K562 (cell line): ENCODE results near the gene PYHIN1. TPM values are rescaled to one million over a fixed set of nuclear protein-coding genes. Genes with fewer than 3 reads are reported as not detected.
A peak's percentile ranks its signal among the peaks of the same experiment; 100 is the strongest.

Experiments
- ATAC-seq: fragments of 200-7000 bp; cut with Tn5 transposase; 3 replicates; pipeline ENCODE4 v1.9.1; 2020; ENCODE audit warnings: moderate library complexity
- BruUV-seq: library from RNA; stranded (reverse); fragments of 400-500 nt; replicated peaks from 2 replicates; lab custom pipeline; 2021; lab: Mats Ljungman, UMichigan
- CTCF ChIA-PET: fragments of 300-600 bp; formaldehyde crosslinking; extraction: SDS; loops from one replicate; lab custom pipeline; 2021; ENCODE audit warnings: low intra/inter-chr PET ratio; lab: Yijun Ruan, JAX
- POLR2A ChIA-PET: fragments of 300-600, 350-650 bp; sonication (Branson Sonifier 250); formaldehyde crosslinking; extraction: SDS; loops from one replicate; lab custom pipeline; 2021; ENCODE audit warnings: antibody characterized with exemption, inconsistent platforms; lab: Yijun Ruan, JAX
- DNase-seq, 4 experiments: peaks; one replicate each; pipeline versions ENCODE4 v3.0.0 to v3.0.0-alpha.2; 2011 to 2018; ENCODE audit warnings: low spot score in 3 of 4, mixed read lengths in 3 of 4; ENCODE audit errors: extremely low read depth in 1 of 4
- FAIRE-seq: peaks from 2 replicates; lab custom pipeline; 2011; peaks lifted over from hg19 to GRCh38; lab: Jason Lieb, UNC
- H2AFZ ChIP-seq: 2 replicates; pipeline ENCODE4 v1.6.0; 2011; ENCODE audit warnings: low read depth, low read length, control low read depth, inconsistent platforms
- H3K27ac ChIP-seq: fragments of 200-600 bp; 3 replicates; pipeline ENCODE4 v1.8.0; 2011; ENCODE audit warnings: low read depth, mild to moderate bottlenecking, control low read depth, inconsistent platforms, low read length, moderate library complexity, mixed read lengths; ENCODE audit errors: extremely low read depth
- H3K27me3 ChIP-seq, 2 experiments: fragments of 300-600 bp in 1 of 2; 2 replicates in 1 of 2; 3 replicates in 1 of 2; pipeline versions ENCODE4 v1.6.0 to v1.8.0; 2011; ENCODE audit warnings: inconsistent platforms in 2 of 2, low read length in 2 of 2, mild to moderate bottlenecking in 1 of 2, mixed read lengths in 1 of 2, moderate library complexity in 1 of 2; ENCODE audit not compliant: control insufficient read depth in 2 of 2, insufficient read depth in 2 of 2
- H3K36me3 ChIP-seq: fragments of 300-600 bp; 3 replicates; pipeline ENCODE4 v1.8.0; 2011; ENCODE audit warnings: mild to moderate bottlenecking, low read length, inconsistent platforms; ENCODE audit not compliant: control insufficient read depth, insufficient read depth
- H3K4me1 ChIP-seq, 2 experiments: fragments of 200-600 bp in 1 of 2; replicated peaks in 1 of 2; 2 replicates in 1 of 2; 3 replicates in 1 of 2; pipeline versions ENCODE4 v1.5.1 to v1.8.0; 2011; ENCODE audit warnings: inconsistent platforms in 2 of 2, low read length in 2 of 2, mild to moderate bottlenecking in 1 of 2, mixed read lengths in 1 of 2, moderate library complexity in 1 of 2; ENCODE audit not compliant: control insufficient read depth in 2 of 2, insufficient read depth in 2 of 2
- H3K4me2 ChIP-seq: 2 replicates; pipeline ENCODE4 v1.6.1; 2011; ENCODE audit warnings: low read length, control low read depth, inconsistent platforms, mixed read lengths; ENCODE audit not compliant: insufficient read depth
- H3K4me3 ChIP-seq: fragments of 200-600 bp; sonication (generic), shearing (Covaris generic); 2 replicates; pipeline ENCODE4 v1.5.1; 2016; ENCODE audit warnings: control low read depth, inconsistent platforms
- H3K79me2 ChIP-seq: fragments of 200-600 bp; 3 replicates; pipeline ENCODE4 v1.8.0; 2011; ENCODE audit warnings: low read length, inconsistent platforms; ENCODE audit not compliant: control insufficient read depth, insufficient read depth
- H3K9ac ChIP-seq, 2 experiments: 2 replicates each; pipeline versions ENCODE4 v1.6.0 to v1.6.1; 2011; ENCODE audit warnings: low read depth in 2 of 2, low read length in 2 of 2, control low read depth in 1 of 2, inconsistent platforms in 1 of 2, mild to moderate bottlenecking in 1 of 2, mixed read lengths in 1 of 2; ENCODE audit not compliant: insufficient read depth in 1 of 2
- H3K9me1 ChIP-seq: one replicate; pipeline ENCODE4 v1.6.0; 2011; ENCODE audit warnings: inconsistent platforms, mild to moderate bottlenecking, low read length, moderate library complexity; ENCODE audit not compliant: control insufficient read depth, insufficient read depth
- H3K9me3 ChIP-seq: replicated peaks from 2 replicates; pipeline ENCODE4 v1.5.1; 2011; ENCODE audit warnings: low read depth, low read length, inconsistent platforms; ENCODE audit not compliant: control insufficient read depth, insufficient read depth
- H4K20me1 ChIP-seq: replicated peaks from 2 replicates; pipeline ENCODE4 v1.6.1; 2011; ENCODE audit warnings: low read length, inconsistent platforms, mixed read lengths; ENCODE audit not compliant: control insufficient read depth, insufficient read depth
- CBFA2T3 ChIP-seq: fragments of 450-650 bp; IDR thresholded peaks from 2 replicates; pipeline ENCODE4 v1.6.1; 2017
- CLOCK ChIP-seq: fragments of 250-450 bp; sonication (Bioruptor Pico); IDR thresholded peaks from 2 replicates; pipeline ENCODE4 v1.4.0; 2020; ENCODE audit warnings: mild to moderate bottlenecking, moderate library complexity, borderline replicate concordance
- JUNB ChIP-seq: fragments of 450-650 bp; formaldehyde crosslinking; conservative IDR thresholded peaks from 2 replicates; pipeline ENCODE4 v1.4.0; 2020; ENCODE audit warnings: mild to moderate bottlenecking
- POU5F1 ChIP-seq: fragments of 150-350 bp; IDR thresholded peaks from 2 replicates; pipeline ENCODE4 v1.6.1; 2014; ENCODE audit warnings: borderline replicate concordance, low read length, low read depth, mild to moderate bottlenecking; ENCODE audit not compliant: partially characterized antibody
- RAD21 ChIP-seq, 2 experiments: fragments of 250-450 bp in 1 of 2; fragments of 450-650 bp in 1 of 2; sonication (Bioruptor Pico) in 1 of 2; formaldehyde crosslinking in 1 of 2; IDR thresholded peaks in 1 of 2; conservative IDR thresholded peaks in 1 of 2; 2 replicates each; pipeline versions ENCODE4 v1.4.0 to v1.8.0; 2020 to 2022; ENCODE audit warnings: mild to moderate bottlenecking in 2 of 2, moderate library complexity in 1 of 2
- RNF2 ChIP-seq: sonication (generic); IDR thresholded peaks from 2 replicates; pipeline ENCODE4 v1.6.1; 2016
- SRSF3 ChIP-seq: fragments of 200-400 bp; formaldehyde crosslinking; IDR thresholded peaks from 2 replicates; pipeline ENCODE4 v1.6.1; 2016; ENCODE audit warnings: mild to moderate bottlenecking, low read length, moderate library complexity; ENCODE audit not compliant: insufficient read depth
- ZBTB1 ChIP-seq: sonication (generic); formaldehyde crosslinking; IDR thresholded peaks from 2 replicates; pipeline ENCODE4 v1.8.1; 2023; ENCODE audit warnings: missing genetic modification reagents, low read depth, mild to moderate bottlenecking, borderline replicate concordance
- ZNF175 ChIP-seq: fragments of 200-800 bp; sonication (Bioruptor generic); IDR thresholded peaks from 2 replicates; pipeline ENCODE4 v1.6.1; 2016; ENCODE audit warnings: low read depth, mild to moderate bottlenecking, missing genetic modification characterization, missing compliant biosample characterization
- ZNF224 ChIP-seq: sonication (generic); formaldehyde crosslinking; IDR thresholded peaks from 2 replicates; pipeline ENCODE4 v1.8.0; 2022; ENCODE audit warnings: mild to moderate bottlenecking, missing genetic modification reagents
- ZNF395 ChIP-seq: fragments of 200-800 bp; sonication (Bioruptor generic); IDR thresholded peaks from 2 replicates; pipeline ENCODE4 v1.6.1; 2017; ENCODE audit warnings: missing genetic modification characterization, missing compliant biosample characterization
- ZNF586 ChIP-seq: fragments of 450-650 bp; formaldehyde crosslinking; conservative IDR thresholded peaks from 2 replicates; pipeline ENCODE4 v1.4.0; 2020; ENCODE audit warnings: mild to moderate bottlenecking, moderate library complexity
- WGBS: fragments of 100-300 bp; shearing (Covaris generic); methylation state at CpG from one replicate; pipeline ENCODE4 v1.1.6; 2016; ENCODE audit warnings: low coverage, mixed read lengths; ENCODE audit not compliant: insufficient coverage; ENCODE audit errors: missing lambda C conversion rate; 5-methylcytosine and 5-hydroxymethylcytosine counted together
- in situ Hi-C: fragments of 300-500 bp; cut with MboI; formaldehyde crosslinking; loops from 4 replicates; pipeline ENCODE4 v1.15.0; 2018; ENCODE audit warnings: inconsistent platforms, mixed read lengths
- intact Hi-C: fragments of 100-400 bp; cut with micrococcal nuclease; formaldehyde crosslinking; loops from 2 replicates; pipeline ENCODE4 v1.14.2; 2022
- polyA plus RNA-seq, 8 experiments: library from polyadenylated mRNA; depleted of rRNA in 4 of 8; stranded (reverse) in 5 of 8; unstranded in 3 of 8; fragments of >200 nt; fragmentation: Nextera tagmentation in 2 of 8; fragmentation: Illumina TruSeq in 1 of 8; extraction: Ambion mirVana in 2 of 8; extraction: Trizol in 1 of 8; gene quantifications; 2 replicates each; pipeline versions ENCODE4 v1.2.1 to v1.2.3, GENCODE V29; 2011 to 2014; ENCODE audit warnings: inconsistent platforms in 1 of 8, missing spikeins in 1 of 8
- total RNA-seq, 7 experiments: library from RNA; depleted of rRNA in 6 of 7; stranded (reverse); fragments of >200 nt in 6 of 7; fragmentation: Illumina TruSeq in 2 of 7; extraction: Trizol in 2 of 7; gene quantifications; 2 replicates each; pipeline versions ENCODE4 v1.2.1 to v1.2.3, GENCODE V29; 2011 to 2021; ENCODE audit warnings: low replicate concordance in 1 of 7

PYHIN1 gene
- total and polyA plus RNA-seq, 9 of the 15 experiments (the other 6 are each of a cell fraction or from before 2014, with no cell fraction given), result not detected

GRCh38 chr1:159005161-159005560 lies 73.8 kb downstream of the PYHIN1 start:
- DNase-seq (no peak), FAIRE-seq (no peak), ATAC-seq (no peak)
- BruUV-seq, result no TSS peak
- ChIA-PET CTCF (no interaction called here), POLR2A (no interaction called here)
- TF ChIP-seq JUNB (no peak), ZNF175 (CRISPR knock-in tag) (0 out of 2 replicates have a peak, but pooled peaks have one; percentile 28)
- no peaks in the 10 kb centered on the region for H3K27me3 ChIP-seq
- no peak overlapping the region for H2AFZ ChIP-seq
- in situ Hi-C loops, result loop anchor here (10.0 kb wide), 1 partner anchor 340 kb away; no protein-coding TSS in a partner anchor
- no peaks in the 10 kb centered on the region for H3K36me3 ChIP-seq
- no peaks in the 10 kb centered on the region for H3K9me3 ChIP-seq
- H4K20me1 ChIP-seq, result no peaks in the 10 kb centered on the region
- no peaks in the 10 kb centered on the region for H3K9me1 ChIP-seq
- no peak overlapping the region for H3K27ac ChIP-seq
- no peak overlapping the region for H3K4me2 ChIP-seq
- no peaks in the 10 kb centered on the region; a peak in 2 of 5 replicates for H3K4me1 ChIP-seq
- H3K9ac ChIP-seq, result no peak overlapping the region
- no peak overlapping the region for H3K4me3 ChIP-seq
- no peaks in the 10 kb centered on the region for H3K79me2 ChIP-seq
- intact Hi-C loops, result no loop called here

- Histone ChIP-seq H3K79me2 (no peaks in the 10 kb centered on the region), H3K4me3 (no peak overlapping the region), H3K9me1 (no peaks in the 10 kb centered on the region), H2AFZ (peak overlapping the region; percentile 25; the same call in 1 of the 2 replicates), H3K9ac (no peak overlapping the region), H3K36me3 (no peaks in the 10 kb centered on the region), H3K27ac (no peak overlapping the region), H3K9me3 (no peaks in the 10 kb centered on the region), H4K20me1 (no peaks in the 10 kb centered on the region), H3K4me1 (no peaks in the 10 kb centered on the region; a peak in 2 of 5 replicates), H3K27me3 (no peaks in the 10 kb centered on the region), H3K4me2 (0 out of 2 replicates have a peak overlapping the region, but pooled peaks have one; percentile 2)
- no TSS peak for BruUV-seq
- POLR2A ChIA-PET, result no interaction called here
- peak; percentile 59 for ATAC-seq
- WGBS, result 6% methylated on average over 6 of the region's 6 CpGs
- DNase-seq, result peak in 1 of 4 experiments; percentile 37
- intact Hi-C loops (no loop called here), in situ Hi-C loops (loop anchor here (10.0 kb wide), 1 partner anchor 341 kb away; no protein-coding TSS in a partner anchor)
- FAIRE-seq, result no peak
- CTCF ChIA-PET, result no interaction called here
- TF ChIP-seq ZNF395 (CRISPR knock-in tag) (peak; percentile 6; the same call in 1 of the 2 replicates), ZNF224 (no peak), POU5F1 (no peak), SRSF3 (no peak), CBFA2T3 (peak; percentile 43), ZBTB1 (CRISPR knock-in tag) (no peak), RNF2 (no peak), ZNF586 (CRISPR knock-in tag) (no peak), RAD21 (CRISPR knock-in tag; conservative IDR thresholded peaks at IDR 0.05 in 1 of 2, IDR thresholded peaks at IDR 0.05 in 1 of 2) (peak in 1 of 2 experiments; percentile 25; a peak in 2 of 4 replicates), ZNF175 (CRISPR knock-in tag) (no peak), CLOCK (CRISPR knock-in tag) (no peak)
Observed at GRCh38 chr1:159005676-159006075, 74.3 kb downstream of the PYHIN1 start.
